ENCODE measurements around the gene RUBCN. TPM values are rescaled to one million over a fixed set of nuclear protein-coding genes. Genes with fewer than 3 reads are reported as not detected.

The RUBCN gene
- total RNA-seq, 4 donors from 2014 or later, result 29.1 to 50.2 (median 40.7) TPM

- no peak for TF ChIP-seq POLR2A (IDR thresholded peaks at IDR 0.05)
- TF ChIP-seq CTCF (IDR thresholded peaks at IDR 0.05), result no peak
- no peak overlapping the region for H3K4me3 ChIP-seq (ENCODE audit: low read depth, poor library complexity, severe bottlenecking)
- 78 to 79% methylated on average over 4 of the region's 4 CpGs for WGBS, 2 donors
Measured at GRCh38 chr3:197692641-197693040, 44.1 kb downstream of the RUBCN start.

GRCh38 chr3:197690754-197691153 lies 46.0 kb downstream of the RUBCN start:
- TF ChIP-seq CTCF (IDR thresholded peaks at IDR 0.05), result no peak
- intact Hi-C loops (cut with DNase I; ENCODE audit: low total_unique reads), result no loop called here
- no peak overlapping the region for H3K4me3 ChIP-seq (ENCODE audit: low read depth, poor library complexity, severe bottlenecking)
- 91 to 93% methylated on average over 6 of the region's 6 CpGs for WGBS, 2 donors
- no peak for DNase-seq (ENCODE audit: low spot score in 2 of 2)

More at GRCh38 chr3:197692641-197693040, 44.1 kb downstream of the RUBCN start:
- intact Hi-C loops (cut with DNase I; ENCODE audit: low total_unique reads), result no loop called here
- no peak for DNase-seq (ENCODE audit: low spot score in 2 of 2)

- WGBS, 2 donors, result 89 to 91% methylated on average over 6 of the region's 6 CpGs
- TF ChIP-seq CTCF (IDR thresholded peaks at IDR 0.05), result no peak
- no peak for TF ChIP-seq POLR2A (IDR thresholded peaks at IDR 0.05)
- H3K4me3 ChIP-seq (ENCODE audit: low read depth, poor library complexity, severe bottlenecking), result no peak overlapping the region
- intact Hi-C loops (cut with DNase I; ENCODE audit: low total_unique reads), result no loop called here
- no peak for DNase-seq (ENCODE audit: low spot score in 2 of 2)
Measured at GRCh38 chr3:197687570-197687969, 49.1 kb downstream of the RUBCN start.

- 91 to 94% methylated on average over 4 of the region's 4 CpGs for WGBS, 2 donors
- no peak overlapping the region for H3K4me3 ChIP-seq (ENCODE audit: low read depth, poor library complexity, severe bottlenecking)
- TF ChIP-seq CTCF (IDR thresholded peaks at IDR 0.05) (no peak), POLR2A (IDR thresholded peaks at IDR 0.05) (no peak)
- no peak for DNase-seq (ENCODE audit: low spot score in 2 of 2)
- intact Hi-C loops (cut with DNase I; ENCODE audit: low total_unique reads), result no loop called here
Measured at GRCh38 chr3:197686899-197687298, 49.8 kb downstream of the RUBCN start.

- no peak for DNase-seq (ENCODE audit: low spot score in 2 of 2)
- no peak overlapping the region for H3K4me3 ChIP-seq (ENCODE audit: low read depth, poor library complexity, severe bottlenecking)
- intact Hi-C loops (cut with DNase I; ENCODE audit: low total_unique reads), result no loop called here
- TF ChIP-seq POLR2A (IDR thresholded peaks at IDR 0.05) (no peak), CTCF (IDR thresholded peaks at IDR 0.05) (no peak)
- 93 to 95% methylated on average over 3 of the region's 3 CpGs for WGBS, 2 donors
Measured at GRCh38 chr3:197685546-197685945, 51.2 kb downstream of the RUBCN start.

GRCh38 chr3:197683191-197683590 lies 53.5 kb downstream of the RUBCN start:
- no peak for DNase-seq (ENCODE audit: low spot score in 2 of 2)
- 88 to 89% methylated on average over 13 of the region's 13 CpGs for WGBS, 2 donors

More at GRCh38 chr3:197683191-197683590, 53.5 kb downstream of the RUBCN start:
- H3K4me3 ChIP-seq (ENCODE audit: low read depth, poor library complexity, severe bottlenecking), result no peak overlapping the region
- intact Hi-C loops (cut with DNase I; ENCODE audit: low total_unique reads), result no loop called here
- TF ChIP-seq CTCF (IDR thresholded peaks at IDR 0.05) (no peak), POLR2A (IDR thresholded peaks at IDR 0.05) (no peak)
